ENCODE results near the gene NPIPB8.
"Not testable (repeated sequence)": the region's sequence is repeated elsewhere in the genome, so short reads cannot be mapped to it uniquely, and the experiment has no call there.

DNA sequence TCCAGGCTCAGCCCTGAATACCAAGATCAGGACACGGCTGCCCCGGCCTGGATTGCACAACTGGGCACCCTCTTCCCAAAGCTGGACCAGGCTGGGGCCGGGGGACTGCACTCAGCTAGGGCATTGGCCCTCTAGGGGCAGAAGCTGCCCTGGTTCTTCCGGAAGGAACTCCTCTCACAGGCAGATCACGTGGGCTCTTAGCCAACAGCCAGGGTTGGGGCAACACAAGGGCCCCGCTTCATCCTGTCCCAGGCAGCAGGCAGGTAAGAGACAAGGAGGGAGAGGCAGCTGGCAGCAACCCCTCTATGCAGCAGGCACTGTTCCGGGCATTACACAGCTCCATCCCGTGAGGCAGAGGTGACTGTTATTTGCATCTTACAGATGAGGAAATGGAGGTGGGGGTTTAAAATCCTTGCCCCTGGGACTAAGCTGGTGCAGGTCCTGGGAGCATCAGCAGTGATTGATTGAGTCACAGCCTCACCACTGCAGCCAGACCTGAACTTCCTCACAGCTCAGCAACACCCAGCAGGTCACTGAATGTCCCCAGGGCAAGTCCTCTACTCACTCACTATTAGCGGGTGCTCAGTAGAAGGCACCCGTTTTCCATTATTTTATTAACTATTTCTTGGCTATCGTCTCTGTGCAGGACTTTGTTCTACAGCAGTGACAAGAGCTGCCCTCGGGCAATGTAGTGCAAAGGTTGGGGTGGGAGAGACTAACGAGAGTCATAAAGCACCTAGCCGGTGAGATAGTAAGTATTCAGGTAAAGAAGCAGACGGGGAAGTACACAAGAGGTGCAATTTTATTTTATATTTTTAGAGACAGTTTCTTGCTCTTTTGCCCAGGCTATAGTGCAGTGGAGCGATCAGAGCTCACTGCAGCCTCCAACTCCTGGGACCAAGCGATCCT is 38.2 kb upstream of the NPIPB8 start:
- TF ChIP-seq, protein P1, sequence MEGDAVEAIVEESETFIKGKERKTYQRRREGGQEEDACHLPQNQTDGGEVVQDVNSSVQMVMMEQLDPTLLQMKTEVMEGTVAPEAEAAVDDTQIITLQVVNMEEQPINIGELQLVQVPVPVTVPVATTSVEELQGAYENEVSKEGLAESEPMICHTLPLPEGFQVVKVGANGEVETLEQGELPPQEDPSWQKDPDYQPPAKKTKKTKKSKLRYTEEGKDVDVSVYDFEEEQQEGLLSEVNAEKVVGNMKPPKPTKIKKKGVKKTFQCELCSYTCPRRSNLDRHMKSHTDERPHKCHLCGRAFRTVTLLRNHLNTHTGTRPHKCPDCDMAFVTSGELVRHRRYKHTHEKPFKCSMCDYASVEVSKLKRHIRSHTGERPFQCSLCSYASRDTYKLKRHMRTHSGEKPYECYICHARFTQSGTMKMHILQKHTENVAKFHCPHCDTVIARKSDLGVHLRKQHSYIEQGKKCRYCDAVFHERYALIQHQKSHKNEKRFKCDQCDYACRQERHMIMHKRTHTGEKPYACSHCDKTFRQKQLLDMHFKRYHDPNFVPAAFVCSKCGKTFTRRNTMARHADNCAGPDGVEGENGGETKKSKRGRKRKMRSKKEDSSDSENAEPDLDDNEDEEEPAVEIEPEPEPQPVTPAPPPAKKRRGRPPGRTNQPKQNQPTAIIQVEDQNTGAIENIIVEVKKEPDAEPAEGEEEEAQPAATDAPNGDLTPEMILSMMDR (conservative IDR thresholded peaks at IDR 0.05 in 1 of 2, IDR thresholded peaks at IDR 0.05 in 1 of 2; ENCODE audit: low read depth in 1 of 2, low read length in 2 of 2), result not testable (repeated sequence)
- TF ChIP-seq EZH2 (IDR thresholded peaks at IDR 0.05; ENCODE audit: low read length, missing control alignments), result not testable (repeated sequence)
